Superior temporal gyrus (tissue), 1 donor: ENCODE measurements around the gene RASL11A.
"Not testable (repeated sequence)": the region's sequence is repeated elsewhere in the genome, so short reads cannot be mapped to it uniquely, and the experiment has no call there.

Experiments used
- DNase-seq: peaks from one replicate; pipeline ENCODE4 v3.0.0-alpha.2; 2016; ENCODE audit errors: extremely low spot score

Gene RASL11A

DNA sequence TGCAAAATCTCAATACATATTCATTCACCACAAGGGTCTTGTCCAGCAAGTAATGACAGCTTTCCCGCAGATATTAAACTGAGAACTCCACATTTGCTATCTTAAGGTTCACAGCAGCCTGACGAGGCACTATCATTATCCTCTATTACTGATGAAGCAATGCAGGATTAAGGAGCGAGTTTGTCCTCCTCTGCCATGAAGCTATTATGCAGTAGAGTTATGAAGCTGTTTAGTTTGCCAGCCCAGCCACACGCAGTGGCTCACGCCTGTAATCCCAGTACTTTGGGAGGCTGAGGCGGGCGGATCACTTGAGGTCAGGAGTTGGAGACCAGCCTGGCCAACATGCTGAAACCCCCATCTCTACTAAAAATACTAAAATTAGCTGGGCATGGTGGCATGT lies 29.8 kb downstream of the RASL11A start:
- not testable (repeated sequence) for DNase-seq

DNA sequence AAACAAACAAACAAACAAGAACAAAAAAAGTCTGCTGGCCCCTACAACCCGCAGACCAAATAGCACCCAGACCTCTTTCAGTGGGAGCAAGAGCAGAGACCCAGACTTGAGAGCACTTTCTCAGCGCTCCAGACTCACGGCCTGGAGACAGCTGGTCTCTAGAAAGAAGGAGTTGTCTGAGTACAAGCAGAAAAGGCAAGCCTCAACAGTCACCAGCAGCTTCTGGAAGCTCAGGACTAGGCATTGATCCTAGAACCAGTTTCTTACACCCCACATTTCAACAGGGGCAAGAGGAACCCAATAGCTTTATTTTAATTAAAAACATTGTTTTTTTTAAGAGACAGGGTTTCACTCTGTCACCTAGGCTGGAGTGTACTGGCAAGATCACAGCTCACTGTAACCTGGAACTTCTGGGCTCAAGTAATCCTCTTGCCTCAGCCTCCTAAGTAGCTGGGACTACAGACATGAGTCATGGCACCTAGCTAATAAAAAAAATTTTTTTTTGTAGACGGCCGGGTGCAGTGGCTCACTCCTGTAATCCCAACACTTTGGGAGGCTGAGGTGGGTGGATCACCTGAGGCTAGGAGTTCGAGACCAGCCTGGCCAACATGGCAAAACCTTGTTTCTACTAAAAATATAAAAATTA lies 30.4 kb downstream of the RASL11A start:
- no peak for DNase-seq

DNA sequence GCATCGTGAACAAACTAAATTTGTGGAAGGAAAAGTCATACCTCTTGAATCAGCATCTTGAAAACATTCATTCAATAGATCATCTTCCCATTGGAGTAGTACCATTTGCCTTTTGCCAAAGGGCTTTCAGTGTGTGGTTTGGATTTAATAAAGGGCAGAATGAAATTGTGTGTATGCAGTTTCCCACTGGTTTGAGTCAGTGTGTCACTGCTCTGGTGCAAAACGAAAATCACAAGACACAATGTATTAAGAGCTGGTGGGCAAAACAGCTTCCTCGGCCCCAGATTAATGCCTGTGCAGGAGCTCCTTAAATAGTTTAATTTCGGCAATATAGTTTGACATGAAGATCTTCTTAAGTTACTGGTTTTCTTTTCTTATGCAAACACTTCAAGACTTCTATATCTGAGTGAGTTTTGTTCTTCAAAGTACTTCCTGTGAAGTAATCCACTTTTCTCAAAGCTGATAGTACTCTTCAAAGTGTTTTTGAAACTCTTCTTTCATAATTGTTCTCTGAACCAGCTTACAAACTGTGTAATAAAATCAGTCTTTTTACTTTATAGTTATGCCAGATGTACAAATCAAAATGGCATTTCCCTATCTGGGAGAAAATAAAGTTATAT lies 32.1 kb downstream of the RASL11A start:
- DNase-seq, result no peak

DNA sequence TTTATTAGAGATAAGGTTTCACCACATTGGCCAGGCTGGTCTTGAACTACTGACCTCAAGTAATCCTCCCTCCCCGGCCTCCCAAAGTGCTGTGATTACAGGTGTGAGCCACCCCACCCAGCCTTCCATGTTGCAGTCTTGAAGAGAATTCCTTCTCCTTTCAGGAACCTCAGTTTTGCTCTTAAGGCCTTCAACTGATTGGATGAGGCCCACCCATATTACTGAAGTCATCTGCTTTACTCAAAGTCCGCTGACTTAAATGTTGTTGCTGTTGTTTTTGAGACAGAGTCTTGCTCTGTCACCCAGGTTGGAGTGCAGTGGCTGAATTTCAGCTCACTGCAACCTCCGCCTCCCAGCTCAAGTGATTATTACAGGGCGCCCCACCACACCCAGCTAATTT lies 33.5 kb downstream of the RASL11A start:
- no peak for DNase-seq

DNA sequence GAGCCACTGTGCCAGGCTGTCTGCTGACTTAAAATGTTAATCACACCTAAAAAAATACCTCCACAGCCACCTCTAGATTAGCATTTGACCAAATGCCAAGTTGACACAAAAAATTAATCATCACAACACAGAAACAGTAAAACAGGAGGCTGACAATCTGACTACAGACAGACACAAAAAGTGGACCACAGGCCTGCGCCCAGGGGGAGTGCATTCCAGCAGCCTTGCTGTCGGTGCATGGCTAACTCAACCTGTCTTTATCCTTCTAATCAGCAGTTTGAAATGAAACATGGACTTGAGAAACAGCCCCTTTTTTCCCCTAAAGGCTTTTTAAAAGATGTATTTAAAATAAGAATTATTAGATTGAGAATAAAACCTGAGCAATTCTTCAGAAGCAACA lies 34.0 kb downstream of the RASL11A start:
- DNase-seq, result no peak

DNA sequence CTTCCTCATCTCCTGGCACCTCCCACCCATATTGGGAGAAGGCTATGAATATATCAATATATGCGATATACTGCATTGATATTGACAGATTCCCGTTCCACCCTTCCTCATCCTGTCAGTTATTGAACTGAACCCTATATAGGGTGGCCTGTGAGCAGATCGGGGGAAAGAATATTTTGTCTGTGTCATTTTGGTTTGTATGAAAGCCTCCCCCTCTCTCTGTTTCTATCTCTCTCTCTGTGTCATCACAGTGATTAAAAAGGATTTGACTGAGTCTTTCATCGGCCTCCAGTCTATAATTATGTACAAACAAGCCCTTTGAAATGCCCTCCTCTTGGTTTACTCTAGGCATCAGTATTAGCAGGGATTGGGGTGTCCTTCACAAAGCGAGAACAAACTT lies 35.7 kb downstream of the RASL11A start:
- DNase-seq, result no peak

GRCh38 chr13:27308941-27309340 lies 38.3 kb downstream of the RASL11A start:
- DNase-seq, result no peak

DNA sequence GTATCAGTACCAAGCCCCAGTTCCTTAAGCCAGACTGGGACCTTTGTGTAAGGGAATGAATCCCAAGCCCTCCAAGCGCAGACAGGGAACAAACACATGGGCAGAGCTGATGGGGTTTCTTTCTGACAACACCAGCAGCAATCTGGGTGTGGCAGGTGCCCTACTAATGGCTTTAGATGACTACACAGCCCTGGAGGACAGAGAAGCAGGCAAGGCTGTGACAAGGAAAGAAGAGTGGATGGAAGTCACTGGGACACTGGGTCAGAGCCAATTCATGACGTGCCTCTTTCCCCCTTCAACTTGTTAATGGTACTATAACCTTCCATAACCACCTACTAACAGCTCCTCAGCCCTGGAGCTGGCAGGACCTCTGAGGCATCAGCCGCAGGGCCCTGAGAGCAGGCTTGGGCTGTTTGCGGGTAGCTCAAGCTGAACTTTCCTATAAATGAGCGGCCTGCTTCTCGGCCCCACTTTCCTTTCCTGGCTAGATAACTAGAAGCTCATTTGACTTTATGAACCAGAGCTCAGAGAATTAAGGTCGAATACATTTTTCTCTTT lies 38.9 kb downstream of the RASL11A start:
- DNase-seq, result no peak

DNA sequence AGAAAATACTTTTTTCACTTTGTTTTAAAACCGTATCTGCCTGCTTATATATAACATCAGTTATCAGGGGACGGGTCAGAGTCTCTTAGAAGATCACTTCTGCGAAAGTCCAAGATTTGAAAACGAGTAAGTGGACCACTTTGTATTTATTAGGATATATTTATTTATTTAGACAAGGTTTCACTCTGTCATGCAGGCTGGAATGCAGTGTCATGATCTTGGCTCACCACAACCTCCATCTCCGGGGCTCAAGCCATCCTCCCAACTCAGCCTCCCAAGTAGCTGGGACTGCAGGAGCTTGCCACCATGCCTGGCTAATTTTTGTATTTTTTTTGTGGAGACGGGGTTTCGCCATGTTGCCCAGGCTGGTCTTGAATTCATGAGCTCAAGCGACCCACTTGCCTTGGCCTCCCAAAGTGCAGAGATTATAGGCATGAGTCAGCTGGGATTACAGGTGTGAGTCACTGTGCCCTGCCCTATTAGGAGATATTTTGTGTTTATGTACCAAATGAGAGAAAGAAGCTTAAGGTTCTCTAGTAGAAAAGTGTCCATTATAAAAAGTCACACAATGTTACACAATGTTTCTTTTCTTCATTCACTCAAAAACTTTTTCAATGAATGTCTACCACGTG lies 39.5 kb downstream of the RASL11A start:
- DNase-seq, result no peak

DNA sequence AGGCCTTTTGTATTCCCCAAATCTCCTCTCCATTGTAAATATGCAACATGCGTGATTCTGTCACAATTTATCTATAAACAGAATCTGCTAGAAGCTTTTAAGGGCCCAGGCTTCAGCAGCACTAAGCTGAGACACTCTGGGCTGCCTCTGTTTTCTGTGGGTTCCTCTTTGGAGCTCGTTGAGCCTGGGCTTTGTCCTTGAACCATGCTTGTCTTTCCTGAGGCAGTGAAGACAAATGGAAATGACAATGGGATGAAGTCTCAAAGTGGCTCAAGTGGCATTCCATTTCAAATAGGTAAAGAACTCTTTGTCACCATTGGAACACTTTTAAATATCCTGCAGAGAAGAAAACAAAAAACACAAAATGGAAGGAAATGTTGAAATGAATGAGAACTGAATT lies 40.3 kb downstream of the RASL11A start:
- no peak for DNase-seq

DNA sequence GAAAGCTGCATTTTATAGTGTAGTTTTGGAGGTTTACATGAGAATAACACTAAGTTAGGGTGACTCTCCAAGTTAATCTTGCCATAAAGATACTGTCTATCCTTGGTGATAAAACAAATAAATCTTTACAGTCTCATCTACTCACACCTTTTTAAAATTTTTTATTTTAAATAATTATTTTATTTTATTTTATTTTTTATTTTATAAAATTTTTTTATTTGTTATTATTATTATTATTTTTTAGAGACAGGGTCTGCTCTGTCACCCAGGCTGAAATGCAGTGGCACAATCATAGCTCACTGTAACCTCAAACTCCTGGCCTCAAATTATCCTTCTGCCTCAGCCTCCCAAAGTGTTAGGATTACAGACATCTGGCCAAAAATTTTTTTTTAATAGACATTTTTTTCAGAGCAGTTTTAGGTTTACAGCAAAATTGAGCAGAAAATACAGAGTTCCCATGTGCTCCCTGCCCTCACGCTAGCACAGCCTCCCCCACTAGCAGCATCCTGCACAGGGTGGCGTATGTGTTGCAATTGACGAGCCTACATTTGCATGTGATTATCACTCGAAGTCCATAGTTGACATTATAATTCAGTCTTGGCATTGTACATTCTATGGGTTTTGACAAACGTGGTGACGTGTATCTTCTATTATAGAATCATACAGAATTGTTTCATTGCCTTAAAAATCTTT lies 41.0 kb downstream of the RASL11A start:
- no peak for DNase-seq

GRCh38 chr13:27313770-27314169 lies 43.1 kb downstream of the RASL11A start:
- DNase-seq, result no peak

- no peak for DNase-seq
Observed at GRCh38 chr13:27319404-27319803, 48.8 kb downstream of the RASL11A start.

DNA sequence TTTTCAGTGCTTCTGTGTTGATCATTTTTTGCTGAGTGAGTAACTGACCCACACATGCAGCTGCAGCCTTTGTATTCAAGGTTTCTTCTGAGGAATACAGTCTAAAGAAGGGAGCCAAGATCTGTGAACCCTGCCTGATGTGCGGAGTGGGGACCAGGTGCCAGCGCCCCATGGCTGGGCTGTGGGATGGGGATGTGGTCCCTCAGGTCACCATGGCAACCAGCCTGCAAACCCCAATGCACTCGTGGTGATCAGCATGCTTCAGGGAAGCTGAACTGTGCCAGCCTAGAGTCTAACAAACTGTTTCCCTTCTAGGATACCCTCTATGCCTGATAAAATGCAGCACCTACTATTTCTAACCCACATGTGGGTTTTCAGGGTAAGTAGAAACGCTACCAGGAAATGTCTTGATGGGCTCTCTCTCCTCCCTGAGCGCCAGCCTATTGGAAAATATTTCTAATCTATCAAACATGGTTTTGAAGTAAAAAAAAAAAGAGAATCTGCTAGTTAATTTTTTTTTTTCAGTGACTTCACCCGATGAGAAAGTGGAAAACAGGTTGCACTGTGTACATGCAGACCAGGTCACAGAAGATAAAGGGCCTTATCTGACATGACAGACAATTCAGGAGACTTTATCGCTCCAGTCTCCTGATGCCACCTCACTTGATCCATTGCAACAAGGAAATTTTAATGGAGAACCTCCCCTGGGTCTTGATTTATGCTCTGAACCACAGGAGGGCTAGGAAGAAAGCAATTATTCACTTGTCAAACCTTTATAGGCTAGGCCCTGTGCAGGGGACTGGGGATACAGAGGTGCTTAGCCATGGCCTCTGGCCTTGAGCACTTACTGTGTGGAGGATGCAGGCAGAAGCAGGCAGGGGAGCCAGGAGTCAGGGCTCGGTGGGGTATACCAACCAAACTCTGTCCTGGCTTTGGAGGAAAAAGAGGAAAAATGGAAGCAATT lies 51.1 kb downstream of the RASL11A start:
- no peak for DNase-seq

DNA sequence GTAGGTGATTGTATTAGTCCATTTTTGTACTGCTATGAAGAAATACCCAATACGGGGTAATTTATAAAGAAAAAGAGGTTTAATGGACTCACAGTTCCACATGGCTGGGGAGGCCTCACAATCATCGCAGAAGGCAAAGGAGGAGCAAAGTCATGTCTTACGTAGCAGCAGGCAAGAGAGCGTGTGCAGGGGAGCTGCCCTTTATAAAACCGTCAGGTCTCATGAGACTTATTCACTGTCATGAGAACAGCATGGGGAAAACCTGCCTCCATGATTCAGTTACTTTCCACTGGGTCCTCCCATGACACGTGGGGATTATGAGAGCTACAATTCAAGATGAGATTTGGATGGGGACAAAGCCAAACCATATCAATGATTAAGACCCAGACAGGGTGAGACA lies 51.8 kb downstream of the RASL11A start:
- DNase-seq, result not testable (repeated sequence)
